GM12878 (cell line): ENCODE data around the gene SNAPC4. TPM values are rescaled to one million over a fixed set of nuclear protein-coding genes. Genes with fewer than 3 reads are reported as not detected.

Experiments used
- ATAC-seq: fragments of 200-7000 bp; cut with Tn5 transposase; 3 replicates; pipeline ENCODE4 v1.9.1; 2020; ENCODE audit warnings: mild to moderate bottlenecking, moderate library complexity
- BruUV-seq: library from RNA; stranded (reverse); fragments of 400-500 nt; replicated peaks from 2 replicates; lab custom pipeline; 2021; lab: Mats Ljungman, UMichigan
- CTCF ChIA-PET: fragments of 300-600 bp; sonication (Branson Sonifier 250); formaldehyde crosslinking; extraction: SDS; loops from one replicate; lab custom pipeline; 2021; ENCODE audit warnings: inconsistent platforms; lab: Yijun Ruan, JAX
- POLR2A ChIA-PET: fragments of 350-600 bp; formaldehyde crosslinking; extraction: SDS; loops from one replicate; lab custom pipeline; 2021; ENCODE audit warnings: inconsistent platforms; lab: Charles Lee
- RAD21 ChIA-PET: fragments of 300-600 bp; sonication (Branson Sonifier 250); formaldehyde crosslinking; loops from one replicate; lab custom pipeline; 2023; ENCODE audit warnings: antibody characterized with exemption; ENCODE audit not compliant: unreplicated experiment; lab: Charles Lee
- SMC1A ChIA-PET: fragments of 300-600 bp; sonication (Branson Sonifier 250); formaldehyde crosslinking; loops from one replicate; lab custom pipeline; 2023; ENCODE audit not compliant: unreplicated experiment, uncharacterized antibody; lab: Charles Lee
- DNase-seq: peaks from one replicate; pipeline ENCODE4 v3.0.0-alpha.2; 2011; ENCODE audit warnings: low read depth, low spot score
- FAIRE-seq: peaks from 3 replicates; lab custom pipeline; 2011; peaks lifted over from hg19 to GRCh38; lab: Jason Lieb, UNC
- H2AFZ ChIP-seq: 2 replicates; pipeline ENCODE4 v1.6.0; 2011; ENCODE audit warnings: low read depth, low read length, control low read depth; ENCODE audit not compliant: control insufficient read depth
- H3K27ac ChIP-seq: 2 replicates; pipeline ENCODE4 v1.5.1; 2011; ENCODE audit warnings: control low read depth; ENCODE audit not compliant: control insufficient read depth, insufficient read depth
- H3K27me3 ChIP-seq, 2 experiments: replicated peaks in 1 of 2; 2 replicates each; pipeline versions ENCODE4 v1.6.0 to v1.6.1; 2011; ENCODE audit warnings: low read length in 1 of 2; ENCODE audit not compliant: control insufficient read depth in 2 of 2, insufficient read depth in 2 of 2
- H3K36me3 ChIP-seq, 2 experiments: 2 replicates each; pipeline ENCODE4 v1.5.1; 2011; ENCODE audit warnings: low read length in 1 of 2; ENCODE audit not compliant: control insufficient read depth in 2 of 2, insufficient read depth in 2 of 2
- H3K4me1 ChIP-seq: 2 replicates; pipeline ENCODE4 v1.6.1; 2011; ENCODE audit warnings: mild to moderate bottlenecking, low read length, moderate library complexity, mixed read lengths; ENCODE audit not compliant: control insufficient read depth, insufficient read depth
- H3K4me2 ChIP-seq: 2 replicates; pipeline ENCODE4 v1.6.0; 2011; ENCODE audit warnings: control low read depth; ENCODE audit not compliant: control insufficient read depth, insufficient read depth
- H3K4me3 ChIP-seq: fragments of 200-600 bp; sonication (generic); 2 replicates; pipeline ENCODE4 v1.5.1; 2016
- H3K79me2 ChIP-seq: 2 replicates; pipeline ENCODE4 v1.6.0; 2011; ENCODE audit warnings: low read length; ENCODE audit not compliant: control insufficient read depth, insufficient read depth
- H3K9ac ChIP-seq: 2 replicates; pipeline ENCODE4 v1.8.0; 2011; ENCODE audit warnings: low read length, control low read depth, mixed read lengths; ENCODE audit not compliant: control insufficient read depth, insufficient read depth
- H3K9me3 ChIP-seq: replicated peaks from 3 replicates; pipeline ENCODE4 v1.5.1; 2011; ENCODE audit warnings: mild to moderate bottlenecking, low read length; ENCODE audit not compliant: control insufficient read depth, insufficient read depth
- H4K20me1 ChIP-seq: 2 replicates; pipeline ENCODE4 v1.6.0; 2011; ENCODE audit not compliant: control insufficient read depth, insufficient read depth
- BRCA1 ChIP-seq: IDR thresholded peaks from 2 replicates; pipeline ENCODE4 v1.6.1; 2011; ENCODE audit warnings: low read depth, low read length, improper control_type of control experiment
- ETV6 ChIP-seq, 2 experiments: fragments of 450-650 bp in 1 of 2; IDR thresholded peaks in 1 of 2; conservative IDR thresholded peaks in 1 of 2; 2 replicates each; pipeline ENCODE4 v1.6.1; 2014; ENCODE audit warnings: antibody characterized with exemption in 1 of 2, borderline replicate concordance in 1 of 2, low read depth in 1 of 2, mild to moderate bottlenecking in 1 of 2, moderate library complexity in 1 of 2
- NFXL1 ChIP-seq: fragments of 450-650 bp; IDR thresholded peaks from 2 replicates; pipeline ENCODE4 v1.6.1; 2017; ENCODE audit warnings: antibody characterized with exemption, mild to moderate bottlenecking, borderline replicate concordance
- SPI1 ChIP-seq: IDR thresholded peaks from 2 replicates; pipeline ENCODE4 v1.6.1; 2011; ENCODE audit warnings: low read depth, mild to moderate bottlenecking, low read length, moderate library complexity, borderline replicate concordance; ENCODE audit not compliant: insufficient read depth
- TCF12 ChIP-seq: IDR thresholded peaks from 2 replicates; pipeline ENCODE4 v1.6.1; 2011; ENCODE audit warnings: low read depth, mild to moderate bottlenecking, low read length
- ZNF622 ChIP-seq: fragments of 450-650 bp; IDR thresholded peaks from 2 replicates; pipeline ENCODE4 v1.6.1; 2017; ENCODE audit warnings: mild to moderate bottlenecking, inconsistent platforms
- WGBS: methylation state at CpG from one replicate; pipeline ENCODE4 v1.1.6; 2016; ENCODE audit warnings: low lambda C conversion rate; ENCODE audit not compliant: insufficient replicate concordance, insufficient coverage; ENCODE audit errors: missing lambda C conversion rate; 5-methylcytosine and 5-hydroxymethylcytosine counted together
- in situ Hi-C: fragments of 300-500 bp; cut with MboI; formaldehyde crosslinking; loops from 9 replicates; pipeline ENCODE4 v1.14.3; 2018; ENCODE audit warnings: mixed read lengths
- intact Hi-C: fragments of 100-400 bp; cut with micrococcal nuclease; formaldehyde crosslinking; loops from one replicate; pipeline ENCODE4 v1.14.2; 2022; ENCODE audit not compliant: unreplicated experiment
- polyA plus RNA-seq, 11 experiments: library from polyadenylated mRNA; depleted of rRNA in 4 of 11; unstranded in 6 of 11; stranded (reverse) in 5 of 11; fragments of >200 nt; fragmentation: Nextera tagmentation in 4 of 11; fragmentation: Illumina TruSeq in 1 of 11; extraction: Ambion mirVana in 4 of 11; extraction: Trizol in 1 of 11; gene quantifications; 1 replicate in 1 of 11; 2 replicates in 10 of 11; pipeline versions ENCODE4 v1.2.1 to v1.2.3, GENCODE V29; 2011 to 2016; ENCODE audit warnings: inconsistent platforms in 2 of 11, missing spikeins in 2 of 11, low read depth in 1 of 11
- total RNA-seq, 4 experiments: library from RNA; depleted of rRNA in 3 of 4; stranded (reverse); fragments of >200 nt in 3 of 4; fragmentation: Illumina TruSeq in 1 of 4; extraction: Trizol in 1 of 4; gene quantifications; 2 replicates each; pipeline versions ENCODE4 v1.2.1 to v1.2.3, GENCODE V29; 2013 to 2021
- TF ChIP-seq, protein P1 (sequence below): fragments of 450-650 bp; IDR thresholded peaks from 2 replicates; pipeline ENCODE4 v1.6.1; 2017; ENCODE audit warnings: mild to moderate bottlenecking, moderate library complexity

SNAPC4 gene
- total and polyA plus RNA-seq, 10 of the 15 experiments (the other 5 are each of a cell fraction or from before 2014, with no cell fraction given) = 0.42 to 19.8 (median 7.0) TPM

DNA sequence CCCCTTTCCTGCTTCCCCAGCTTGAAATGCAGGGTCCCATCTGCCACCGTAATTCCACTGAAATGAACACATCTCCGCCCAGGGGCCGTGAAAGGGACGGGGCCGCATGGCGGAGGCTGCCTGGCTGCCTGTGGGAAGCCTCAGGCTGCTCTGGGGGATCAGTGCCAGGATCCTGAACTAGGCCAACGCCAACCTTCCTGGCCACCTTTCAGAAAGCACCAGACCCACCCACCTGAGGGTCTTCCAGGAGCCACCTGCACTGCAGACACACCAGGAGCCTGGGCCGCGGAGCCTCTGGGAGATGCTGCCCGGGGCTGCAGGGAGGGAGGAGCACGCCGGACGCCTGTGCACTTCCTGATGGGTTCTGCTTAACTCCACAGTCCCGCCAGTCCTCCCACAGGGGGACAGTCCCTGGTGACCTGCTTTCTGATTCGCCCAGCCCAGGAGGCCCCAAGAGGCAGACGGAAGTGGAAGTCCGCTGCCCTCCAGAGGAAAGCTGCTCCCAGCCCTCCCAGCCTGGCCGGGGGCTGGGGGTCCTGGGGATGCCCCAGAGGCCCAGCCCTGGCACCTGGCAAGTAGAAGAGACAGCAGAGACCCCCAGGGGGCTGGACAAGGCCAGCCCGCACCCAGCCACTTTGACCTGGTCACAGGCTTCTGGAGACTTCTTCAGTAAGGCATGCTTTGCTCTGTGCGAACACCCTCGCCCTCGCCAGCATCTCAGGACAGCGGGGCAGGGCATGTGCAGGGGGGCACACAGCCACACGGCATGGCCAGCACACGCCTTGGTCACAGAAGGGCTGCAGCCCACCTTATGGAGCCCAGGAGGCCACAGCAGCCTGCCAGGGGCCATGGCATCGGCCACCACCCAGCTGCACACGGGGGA, 26.4 kb downstream of the SNAPC4 start, which contains the start of gene CARD9:
Gene CARD9, minus strand, starts transcription at position 370 of the 883 bp plus-strand sequence. CDS start 1,591 bp downstream, outside the sequence.
- ChIA-PET SMC1A (no interaction called here), RAD21 (interaction anchor here (1.6 kb wide), 1 partner anchor 10 kb away, joined by 6 read pairs; the partner anchor contains the start of gene DNLZ), POLR2A (interaction anchor here (1.1 to 2.0 kb wide), 2 partner anchors 27 to 30 kb away, joined by 3 to 5 read pairs; no protein-coding TSS in a partner anchor), CTCF (interaction anchor here (1.5 to 1.9 kb wide), 2 partner anchors 10 to 26 kb away, joined by 5 to 7 read pairs; partner anchors contain the start of genes DNLZ and SNAPC4)
- Histone ChIP-seq H3K36me3 (peaks cover 0 to 6% of the 10 kb centered on the region in 2 experiments; a peak in 3 of 4 replicates), H3K4me3 (peak within 1 kb of the TSS; percentile 60), H3K9me3 (no peaks in the 10 kb centered on the region), H3K4me2 (peak within 1 kb of the TSS; percentile 36), H3K4me1 (0 out of 2 replicates have a peak, but pooled peaks cover 4% of the 10 kb centered on the region), H4K20me1 (no peaks in the 10 kb centered on the region), H3K9ac (peak within 1 kb of the TSS; percentile 64), H3K79me2 (no peaks in the 10 kb centered on the region), H3K27ac (peak within 1 kb of the TSS; percentile 52; the same call in 1 of the 2 replicates), H2AFZ (0 out of 2 replicates have a peak within 1 kb of the TSS, but pooled peaks have one; percentile 37), H3K27me3 (no peaks in the 10 kb centered on the region)
- in situ Hi-C loops = no loop called here
- ATAC-seq (peak; percentile 84), FAIRE-seq (no peak), DNase-seq (no peak)
- no TSS peak for BruUV-seq
- intact Hi-C loops = no loop called here
- WGBS = 71% methylated on average over 27 of the region's 27 CpGs
- TF ChIP-seq NFXL1 (peak; percentile 60; the same call in 1 of the 2 replicates), ZNF622 (no peak), SPI1 (peak; percentile 34; the same call in 1 of the 2 replicates), ETV6 (conservative IDR thresholded peaks at IDR 0.05 in 1 of 2, IDR thresholded peaks at IDR 0.05 in 1 of 2; ENCODE audit: borderline replicate concordance in 1 of 2, low read depth in 1 of 2) (no peak), BRCA1 (no peak), TCF12 (no peak)
- TF ChIP-seq, protein P1, sequence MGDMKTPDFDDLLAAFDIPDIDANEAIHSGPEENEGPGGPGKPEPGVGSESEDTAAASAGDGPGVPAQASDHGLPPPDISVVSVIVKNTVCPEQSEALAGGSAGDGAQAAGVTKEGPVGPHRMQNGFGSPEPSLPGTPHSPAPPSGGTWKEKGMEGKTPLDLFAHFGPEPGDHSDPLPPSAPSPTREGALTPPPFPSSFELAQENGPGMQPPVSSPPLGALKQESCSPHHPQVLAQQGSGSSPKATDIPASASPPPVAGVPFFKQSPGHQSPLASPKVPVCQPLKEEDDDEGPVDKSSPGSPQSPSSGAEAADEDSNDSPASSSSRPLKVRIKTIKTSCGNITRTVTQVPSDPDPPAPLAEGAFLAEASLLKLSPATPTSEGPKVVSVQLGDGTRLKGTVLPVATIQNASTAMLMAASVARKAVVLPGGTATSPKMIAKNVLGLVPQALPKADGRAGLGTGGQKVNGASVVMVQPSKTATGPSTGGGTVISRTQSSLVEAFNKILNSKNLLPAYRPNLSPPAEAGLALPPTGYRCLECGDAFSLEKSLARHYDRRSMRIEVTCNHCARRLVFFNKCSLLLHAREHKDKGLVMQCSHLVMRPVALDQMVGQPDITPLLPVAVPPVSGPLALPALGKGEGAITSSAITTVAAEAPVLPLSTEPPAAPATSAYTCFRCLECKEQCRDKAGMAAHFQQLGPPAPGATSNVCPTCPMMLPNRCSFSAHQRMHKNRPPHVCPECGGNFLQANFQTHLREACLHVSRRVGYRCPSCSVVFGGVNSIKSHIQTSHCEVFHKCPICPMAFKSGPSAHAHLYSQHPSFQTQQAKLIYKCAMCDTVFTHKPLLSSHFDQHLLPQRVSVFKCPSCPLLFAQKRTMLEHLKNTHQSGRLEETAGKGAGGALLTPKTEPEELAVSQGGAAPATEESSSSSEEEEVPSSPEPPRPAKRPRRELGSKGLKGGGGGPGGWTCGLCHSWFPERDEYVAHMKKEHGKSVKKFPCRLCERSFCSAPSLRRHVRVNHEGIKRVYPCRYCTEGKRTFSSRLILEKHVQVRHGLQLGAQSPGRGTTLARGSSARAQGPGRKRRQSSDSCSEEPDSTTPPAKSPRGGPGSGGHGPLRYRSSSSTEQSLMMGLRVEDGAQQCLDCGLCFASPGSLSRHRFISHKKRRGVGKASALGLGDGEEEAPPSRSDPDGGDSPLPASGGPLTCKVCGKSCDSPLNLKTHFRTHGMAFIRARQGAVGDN = no peak
